HepG2 (cell line): Measurements from ENCODE around the gene MAOB. TPM values are rescaled to one million over a fixed set of nuclear protein-coding genes. Genes with fewer than 3 reads are reported as not detected.
A peak's percentile ranks its signal among the peaks of the same experiment; 100 is the strongest.

Experiments used
- ATF7-NPFF ChIP-seq: sonication (generic); formaldehyde crosslinking; IDR thresholded peaks from 2 replicates; pipeline ENCODE4 v1.8.1; 2023; ENCODE audit warnings: mild to moderate bottlenecking, low read depth, missing genetic modification reagents, moderate library complexity
- BRD4 ChIP-seq: sonication (generic); formaldehyde crosslinking; IDR thresholded peaks from 2 replicates; pipeline ENCODE4 v1.4.0; 2020; ENCODE audit warnings: missing genetic modification reagents
- DMAP1 ChIP-seq: IDR thresholded peaks from 2 replicates; pipeline ENCODE4 v1.6.1; 2016
- EED ChIP-seq: sonication (generic); formaldehyde crosslinking; IDR thresholded peaks from 2 replicates; pipeline ENCODE4 v1.5.0; 2020; ENCODE audit warnings: mild to moderate bottlenecking, missing genetic modification reagents
- HMG20B ChIP-seq: conservative IDR thresholded peaks from 2 replicates; pipeline ENCODE4 v1.6.1; 2016; ENCODE audit warnings: missing genetic modification reagents, missing compliant biosample characterization
- KLF9 ChIP-seq: IDR thresholded peaks from 2 replicates; pipeline ENCODE4 v1.6.1; 2016; ENCODE audit warnings: low read depth
- ONECUT2 ChIP-seq: sonication (generic); formaldehyde crosslinking; IDR thresholded peaks from 2 replicates; pipeline ENCODE4 v1.4.0; 2020; ENCODE audit warnings: missing genetic modification reagents
- PAX8 ChIP-seq: sonication (generic); formaldehyde crosslinking; IDR thresholded peaks from 2 replicates; pipeline ENCODE4 v1.8.0; 2022; ENCODE audit warnings: mild to moderate bottlenecking, missing genetic modification reagents, borderline replicate concordance
- RAD21 ChIP-seq: fragments of 450-650 bp; formaldehyde crosslinking; IDR thresholded peaks from 2 replicates; pipeline ENCODE4 v1.5.0; 2020; ENCODE audit warnings: mild to moderate bottlenecking
- RORA ChIP-seq: sonication (generic); formaldehyde crosslinking; IDR thresholded peaks from 2 replicates; pipeline ENCODE4 v1.5.0; 2020; ENCODE audit warnings: mild to moderate bottlenecking, missing genetic modification reagents, moderate library complexity
- SOX5 ChIP-seq: IDR thresholded peaks from 2 replicates; pipeline ENCODE4 v1.6.1; 2016; ENCODE audit warnings: borderline replicate concordance
- SYNCRIP ChIP-seq: fragments of 200-400 bp; formaldehyde crosslinking; IDR thresholded peaks from 2 replicates; pipeline ENCODE4 v1.6.1; 2018; ENCODE audit warnings: mild to moderate bottlenecking, low read depth, low read length; ENCODE audit not compliant: insufficient read depth
- ZC3H13 ChIP-seq: sonication (generic); formaldehyde crosslinking; IDR thresholded peaks from 2 replicates; pipeline ENCODE4 v1.8.1; 2023; ENCODE audit warnings: mild to moderate bottlenecking, missing genetic modification reagents, moderate library complexity
- ZNF124 ChIP-seq: sonication (generic); formaldehyde crosslinking; IDR thresholded peaks from 2 replicates; pipeline ENCODE4 v1.4.0; 2020; ENCODE audit warnings: missing genetic modification reagents
- ZNF232 ChIP-seq: sonication (generic); formaldehyde crosslinking; IDR thresholded peaks from 2 replicates; pipeline ENCODE4 v1.4.0; 2020; ENCODE audit warnings: missing genetic modification reagents, borderline replicate concordance
- ZNF331 ChIP-seq: sonication (generic); formaldehyde crosslinking; IDR thresholded peaks from 2 replicates; pipeline ENCODE4 v1.4.0; 2020; ENCODE audit warnings: missing genetic modification reagents
- ZNF629 ChIP-seq: sonication (generic); formaldehyde crosslinking; conservative IDR thresholded peaks from 2 replicates; pipeline ENCODE4 v1.5.0; 2020; ENCODE audit warnings: missing genetic modification reagents
- ZNF703 ChIP-seq: sonication (generic); formaldehyde crosslinking; IDR thresholded peaks from 2 replicates; pipeline ENCODE4 v1.5.1; 2020; ENCODE audit warnings: missing genetic modification reagents, mild to moderate bottlenecking, moderate library complexity, borderline replicate concordance
- ZNF773 ChIP-seq: sonication (generic); formaldehyde crosslinking; IDR thresholded peaks from 2 replicates; pipeline ENCODE4 v1.4.0; 2020; ENCODE audit warnings: missing genetic modification reagents, borderline replicate concordance
- ZZZ3 ChIP-seq: sonication (generic); formaldehyde crosslinking; IDR thresholded peaks from 2 replicates; pipeline ENCODE4 v1.4.0; 2020; ENCODE audit warnings: missing genetic modification reagents, mild to moderate bottlenecking, borderline replicate concordance
- polyA plus RNA-seq, 8 experiments: library from polyadenylated mRNA; depleted of rRNA in 3 of 8; stranded (reverse) in 7 of 8; unstranded in 1 of 8; fragments of >200 nt; fragmentation: Illumina TruSeq in 4 of 8; extraction: Trizol in 4 of 8; gene quantifications; 2 replicates each; pipeline versions ENCODE4 v1.2.1 to v1.2.3, GENCODE V29; 2011 to 2016; ENCODE audit warnings: low read depth in 4 of 8, missing spikeins in 1 of 8, mixed read lengths in 1 of 8; ENCODE audit not compliant: insufficient read depth in 1 of 8
- total RNA-seq, 5 experiments: library from RNA; depleted of rRNA; stranded (reverse); fragments of >200 nt; fragmentation: Illumina TruSeq; extraction: Trizol; gene quantifications; 2 replicates each; pipeline ENCODE4 v1.2.3, GENCODE V29; 2016; ENCODE audit warnings: low read depth in 1 of 5
- TF ChIP-seq, protein P1 (sequence below): sonication (generic); formaldehyde crosslinking; IDR thresholded peaks from 2 replicates; pipeline ENCODE4 v1.9.0; 2021; ENCODE audit warnings: mild to moderate bottlenecking, missing genetic modification reagents
- TF ChIP-seq, protein P2 (sequence below): sonication (generic); formaldehyde crosslinking; conservative IDR thresholded peaks from 2 replicates; pipeline ENCODE4 v1.8.0; 2022; ENCODE audit warnings: low read depth, missing genetic modification reagents
- TF ChIP-seq, protein P3 (sequence below): sonication (generic); formaldehyde crosslinking; IDR thresholded peaks from 2 replicates; pipeline ENCODE4 v1.4.0; 2020; ENCODE audit warnings: mild to moderate bottlenecking, missing genetic modification reagents

The MAOB gene
- total and polyA plus RNA-seq, 2 of the 13 experiments (the other 11 are each of a cell fraction or from before 2014, with no cell fraction given), result 11.0 to 19.0 TPM

DNA sequence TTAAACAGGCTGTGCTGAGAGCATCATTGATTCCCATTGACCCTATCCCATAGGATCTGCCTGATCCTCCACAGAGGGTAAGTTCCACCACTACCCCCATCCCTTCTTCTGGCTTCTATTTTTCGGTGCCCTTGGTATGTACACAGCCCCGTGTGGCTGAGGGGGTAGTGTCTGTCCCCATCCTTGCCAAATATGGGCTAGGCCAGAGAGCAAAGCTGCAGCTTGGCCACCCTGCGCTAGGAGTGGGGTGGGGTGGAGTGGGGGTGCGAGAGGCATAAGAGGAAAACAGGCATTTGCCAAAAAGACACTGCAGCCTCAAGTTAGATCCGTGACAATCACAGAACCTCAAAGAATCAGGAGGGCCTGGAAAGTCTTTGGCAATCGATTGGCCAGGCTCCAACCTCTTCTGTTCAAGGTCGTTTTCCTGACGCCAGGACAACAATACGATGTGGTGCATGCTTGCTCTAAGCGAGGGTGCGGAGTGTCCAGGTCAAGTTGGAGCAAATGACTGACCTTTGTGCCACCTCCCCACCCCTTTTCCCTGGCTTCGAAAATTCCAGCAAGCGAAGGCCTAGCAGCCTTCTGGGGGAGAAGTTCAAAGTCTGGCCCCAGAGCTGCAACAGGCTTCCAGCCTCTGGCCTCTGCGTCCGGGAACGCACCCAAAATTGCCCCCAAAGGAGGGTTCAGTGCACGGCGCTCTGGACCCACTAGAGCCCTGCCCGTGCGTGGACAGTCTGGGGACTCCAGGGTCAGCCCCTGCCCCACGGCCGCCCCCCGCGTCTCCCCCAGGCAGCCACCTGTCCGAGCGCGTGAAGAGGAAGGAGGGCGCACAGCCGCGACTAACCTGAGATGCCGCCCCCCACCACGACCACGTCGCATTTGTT lies 598 bp downstream of the MAOB start (continued):
- TF ChIP-seq ZNF773 (CRISPR knock-in tag), result no peak
- TF ChIP-seq BRD4 (CRISPR knock-in tag), result peak; percentile 34; the same call in 1 of the 2 replicates
- TF ChIP-seq ZNF703, result no peak
- TF ChIP-seq ZC3H13 (CRISPR knock-in tag), result no peak
- peak; percentile 51; the same call in 1 of the 2 replicates for TF ChIP-seq HMG20B (CRISPR knock-in tag)
- no peak for TF ChIP-seq SYNCRIP
- TF ChIP-seq, protein P1, sequence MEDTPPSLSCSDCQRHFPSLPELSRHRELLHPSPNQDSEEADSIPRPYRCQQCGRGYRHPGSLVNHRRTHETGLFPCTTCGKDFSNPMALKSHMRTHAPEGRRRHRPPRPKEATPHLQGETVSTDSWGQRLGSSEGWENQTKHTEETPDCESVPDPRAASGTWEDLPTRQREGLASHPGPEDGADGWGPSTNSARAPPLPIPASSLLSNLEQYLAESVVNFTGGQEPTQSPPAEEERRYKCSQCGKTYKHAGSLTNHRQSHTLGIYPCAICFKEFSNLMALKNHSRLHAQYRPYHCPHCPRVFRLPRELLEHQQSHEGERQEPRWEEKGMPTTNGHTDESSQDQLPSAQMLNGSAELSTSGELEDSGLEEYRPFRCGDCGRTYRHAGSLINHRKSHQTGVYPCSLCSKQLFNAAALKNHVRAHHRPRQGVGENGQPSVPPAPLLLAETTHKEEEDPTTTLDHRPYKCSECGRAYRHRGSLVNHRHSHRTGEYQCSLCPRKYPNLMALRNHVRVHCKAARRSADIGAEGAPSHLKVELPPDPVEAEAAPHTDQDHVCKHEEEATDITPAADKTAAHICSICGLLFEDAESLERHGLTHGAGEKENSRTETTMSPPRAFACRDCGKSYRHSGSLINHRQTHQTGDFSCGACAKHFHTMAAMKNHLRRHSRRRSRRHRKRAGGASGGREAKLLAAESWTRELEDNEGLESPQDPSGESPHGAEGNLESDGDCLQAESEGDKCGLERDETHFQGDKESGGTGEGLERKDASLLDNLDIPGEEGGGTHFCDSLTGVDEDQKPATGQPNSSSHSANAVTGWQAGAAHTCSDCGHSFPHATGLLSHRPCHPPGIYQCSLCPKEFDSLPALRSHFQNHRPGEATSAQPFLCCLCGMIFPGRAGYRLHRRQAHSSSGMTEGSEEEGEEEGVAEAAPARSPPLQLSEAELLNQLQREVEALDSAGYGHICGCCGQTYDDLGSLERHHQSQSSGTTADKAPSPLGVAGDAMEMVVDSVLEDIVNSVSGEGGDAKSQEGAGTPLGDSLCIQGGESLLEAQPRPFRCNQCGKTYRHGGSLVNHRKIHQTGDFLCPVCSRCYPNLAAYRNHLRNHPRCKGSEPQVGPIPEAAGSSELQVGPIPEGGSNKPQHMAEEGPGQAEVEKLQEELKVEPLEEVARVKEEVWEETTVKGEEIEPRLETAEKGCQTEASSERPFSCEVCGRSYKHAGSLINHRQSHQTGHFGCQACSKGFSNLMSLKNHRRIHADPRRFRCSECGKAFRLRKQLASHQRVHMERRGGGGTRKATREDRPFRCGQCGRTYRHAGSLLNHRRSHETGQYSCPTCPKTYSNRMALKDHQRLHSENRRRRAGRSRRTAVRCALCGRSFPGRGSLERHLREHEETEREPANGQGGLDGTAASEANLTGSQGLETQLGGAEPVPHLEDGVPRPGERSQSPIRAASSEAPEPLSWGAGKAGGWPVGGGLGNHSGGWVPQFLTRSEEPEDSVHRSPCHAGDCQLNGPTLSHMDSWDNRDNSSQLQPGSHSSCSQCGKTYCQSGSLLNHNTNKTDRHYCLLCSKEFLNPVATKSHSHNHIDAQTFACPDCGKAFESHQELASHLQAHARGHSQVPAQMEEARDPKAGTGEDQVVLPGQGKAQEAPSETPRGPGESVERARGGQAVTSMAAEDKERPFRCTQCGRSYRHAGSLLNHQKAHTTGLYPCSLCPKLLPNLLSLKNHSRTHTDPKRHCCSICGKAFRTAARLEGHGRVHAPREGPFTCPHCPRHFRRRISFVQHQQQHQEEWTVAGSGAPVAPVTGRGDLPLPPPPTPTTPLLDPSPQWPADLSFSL (CRISPR knock-in tag), result no peak
- TF ChIP-seq DMAP1 (CRISPR knock-in tag), result no peak
- no peak for TF ChIP-seq ZNF232 (CRISPR knock-in tag)
- TF ChIP-seq ZNF124 (CRISPR knock-in tag), result no peak
- TF ChIP-seq RORA (CRISPR knock-in tag), result no peak
- TF ChIP-seq EED, result no peak
- TF ChIP-seq KLF9 (CRISPR knock-in tag), result no peak
- TF ChIP-seq ONECUT2 (CRISPR knock-in tag), result peak; percentile 63
- TF ChIP-seq ZZZ3 (CRISPR knock-in tag), result no peak
- TF ChIP-seq, protein P2, sequence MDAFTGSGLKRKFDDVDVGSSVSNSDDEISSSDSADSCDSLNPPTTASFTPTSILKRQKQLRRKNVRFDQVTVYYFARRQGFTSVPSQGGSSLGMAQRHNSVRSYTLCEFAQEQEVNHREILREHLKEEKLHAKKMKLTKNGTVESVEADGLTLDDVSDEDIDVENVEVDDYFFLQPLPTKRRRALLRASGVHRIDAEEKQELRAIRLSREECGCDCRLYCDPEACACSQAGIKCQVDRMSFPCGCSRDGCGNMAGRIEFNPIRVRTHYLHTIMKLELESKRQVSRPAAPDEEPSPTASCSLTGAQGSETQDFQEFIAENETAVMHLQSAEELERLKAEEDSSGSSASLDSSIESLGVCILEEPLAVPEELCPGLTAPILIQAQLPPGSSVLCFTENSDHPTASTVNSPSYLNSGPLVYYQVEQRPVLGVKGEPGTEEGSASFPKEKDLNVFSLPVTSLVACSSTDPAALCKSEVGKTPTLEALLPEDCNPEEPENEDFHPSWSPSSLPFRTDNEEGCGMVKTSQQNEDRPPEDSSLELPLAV (CRISPR knock-in tag), result no peak
- no peak for TF ChIP-seq RAD21 (CRISPR knock-in tag)
- TF ChIP-seq PAX8 (CRISPR knock-in tag), result no peak
- TF ChIP-seq ATF7-NPFF (CRISPR knock-in tag), result no peak
- no peak for TF ChIP-seq ZNF331 (CRISPR knock-in tag)
- TF ChIP-seq ZNF629, result no peak; the same call in 1 of the 2 replicates
- TF ChIP-seq SOX5 (CRISPR knock-in tag), result peak; percentile 79
- TF ChIP-seq, protein P3, sequence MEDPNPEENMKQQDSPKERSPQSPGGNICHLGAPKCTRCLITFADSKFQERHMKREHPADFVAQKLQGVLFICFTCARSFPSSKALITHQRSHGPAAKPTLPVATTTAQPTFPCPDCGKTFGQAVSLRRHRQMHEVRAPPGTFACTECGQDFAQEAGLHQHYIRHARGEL (CRISPR knock-in tag), result no peak
